B cell (primary cell): ENCODE data around the gene TATDN2. TPM values are rescaled to one million over a fixed set of nuclear protein-coding genes. Genes with fewer than 3 reads are reported as not detected.

Source experiments
- ATAC-seq: fragments of 200-7000 bp; cut with Tn5 transposase; one replicate; pipeline ENCODE4 v1.10.0; 2021; ENCODE audit warnings: low read depth, mild to moderate bottlenecking, moderate number of reproducible peaks, moderate library complexity
- CTCF ChIA-PET: fragments of 350-600 bp; sonication (Branson Sonifier 250); formaldehyde crosslinking; loops from one replicate; lab custom pipeline; 2021; ENCODE audit warnings: antibody characterized with exemption, inconsistent platforms; lab: Charles Lee
- POLR2A ChIA-PET: fragments of 350-600 bp; sonication (Branson Sonifier 250); formaldehyde crosslinking; loops from one replicate; lab custom pipeline; 2021; ENCODE audit warnings: antibody characterized with exemption; lab: Charles Lee
- DNase-seq: peaks from one replicate; pipeline ENCODE4 v3.0.0; 2013
- H2AFZ ChIP-seq: 2 replicates; pipeline ENCODE4 v1.6.1; 2012; ENCODE audit warnings: mild to moderate bottlenecking, low read depth, low read length; ENCODE audit not compliant: insufficient read depth, poor library complexity, severe bottlenecking
- H3K27ac ChIP-seq, 2 donors: 1 replicate in 1 of 2; 2 replicates in 1 of 2; pipeline ENCODE4 v1.5.1; 2012 to 2013; ENCODE audit warnings: low read length in 2 of 2, mild to moderate bottlenecking in 2 of 2, moderate library complexity in 1 of 2
- H3K27me3 ChIP-seq, 4 experiments: fragments of 200-600 bp in 1 of 4; sonication (generic) in 1 of 4; replicated peaks in 1 of 4; 1 replicate in 2 of 4; 2 replicates in 2 of 4; pipeline versions ENCODE4 v1.6.1 to v1.7.0; 2013 to 2016; ENCODE audit warnings: low read length in 3 of 4, mild to moderate bottlenecking in 2 of 4, mixed read lengths in 1 of 4, moderate library complexity in 1 of 4; ENCODE audit not compliant: insufficient read depth in 4 of 4, control insufficient read depth in 3 of 4; ENCODE audit errors: control extremely low read depth in 1 of 4
- H3K36me3 ChIP-seq, 2 experiments: replicated peaks in 1 of 2; 1 replicate in 1 of 2; 2 replicates in 1 of 2; pipeline versions ENCODE4 v1.6.1 to v1.7.1; 2013; ENCODE audit warnings: low read length in 1 of 2; ENCODE audit not compliant: insufficient read depth in 2 of 2, control insufficient read depth in 1 of 2; ENCODE audit errors: control extremely low read depth in 1 of 2, extremely low read depth in 1 of 2
- H3K4me1 ChIP-seq, 2 donors: fragments of 200-600 bp in 1 of 2; sonication (generic) in 1 of 2; 1 replicate in 1 of 2; 2 replicates in 1 of 2; pipeline versions ENCODE4 v1.5.1 to v1.6.1; 2013 to 2017; ENCODE audit warnings: low read length in 2 of 2; ENCODE audit not compliant: control insufficient read depth in 2 of 2, insufficient read depth in 2 of 2
- H3K4me2 ChIP-seq: replicated peaks from 2 replicates; pipeline ENCODE3; 2012; ENCODE audit warnings: mild to moderate bottlenecking, low read depth, low read length; ENCODE audit not compliant: poor library complexity, severe bottlenecking
- H3K4me3 ChIP-seq, 5 experiments: fragments of 200-600 bp in 1 of 5; sonication (generic) in 1 of 5; 1 replicate in 3 of 5; 2 replicates in 2 of 5; pipeline versions ENCODE4 v1.5.1 to v1.7.0; 2011 to 2016; ENCODE audit warnings: low read length in 4 of 5, mild to moderate bottlenecking in 4 of 5, low read depth in 2 of 5, control low read depth in 1 of 5, moderate library complexity in 1 of 5; ENCODE audit not compliant: insufficient read depth in 1 of 5; ENCODE audit errors: control extremely low read depth in 1 of 5, extremely low read depth in 1 of 5
- H3K79me2 ChIP-seq: fragments of 200-600 bp; sonication (generic); one replicate; pipeline ENCODE4 v1.6.0; 2016; ENCODE audit warnings: low read length; ENCODE audit not compliant: control insufficient read depth, insufficient read depth
- H3K9ac ChIP-seq: fragments of 200-600 bp; sonication (generic); 2 replicates; pipeline ENCODE4 v1.6.1; 2017; ENCODE audit warnings: mild to moderate bottlenecking, low read length, moderate library complexity
- H3K9me3 ChIP-seq, 3 donors: one replicate each; pipeline versions ENCODE4 v1.6.1 to v1.7.1; 2013; ENCODE audit warnings: low read length in 2 of 3; ENCODE audit not compliant: control insufficient read depth in 2 of 3, insufficient read depth in 1 of 3; ENCODE audit errors: control extremely low read depth in 1 of 3
- H4K20me1 ChIP-seq: 2 replicates; pipeline ENCODE4 v1.6.0; 2012; ENCODE audit warnings: mild to moderate bottlenecking, low read length; ENCODE audit not compliant: insufficient read depth, control insufficient read depth, poor library complexity, severe bottlenecking
- H3K27ac Mint-ChIP-seq: one replicate; pipeline ENCODE4 v1.8.0; 2021; ENCODE audit warnings: mixed read lengths
- H3K27me3 Mint-ChIP-seq: one replicate; pipeline ENCODE4 v1.8.0; 2021; ENCODE audit warnings: mixed read lengths
- H3K4me1 Mint-ChIP-seq: one replicate; pipeline ENCODE4 v1.8.0; 2021; ENCODE audit warnings: mixed read lengths
- H3K4me3 Mint-ChIP-seq: one replicate; pipeline ENCODE4 v1.8.0; 2021; ENCODE audit warnings: mixed read lengths
- H3K9me3 Mint-ChIP-seq: one replicate; pipeline ENCODE4 v1.8.0; 2022; ENCODE audit warnings: mixed read lengths; ENCODE audit not compliant: insufficient read depth
- EZH2 ChIP-seq: IDR thresholded peaks from 2 replicates; pipeline ENCODE4 v1.6.1; 2012; ENCODE audit warnings: borderline replicate concordance, low read depth, mild to moderate bottlenecking, moderate library complexity, low read length; ENCODE audit not compliant: insufficient read depth, poor library complexity, severe bottlenecking
- WGBS: methylation state at CpG from one replicate; pipeline ENCODE4 v1.1.5; 2013; ENCODE audit warnings: missing lambda C conversion rate; ENCODE audit not compliant: insufficient coverage; 5-methylcytosine and 5-hydroxymethylcytosine counted together
- intact Hi-C: fragments of 100-400 bp; cut with micrococcal nuclease; formaldehyde crosslinking; loops from one replicate; pipeline ENCODE4 v1.10.0; 2022
- polyA plus RNA-seq: library from polyadenylated mRNA; depleted of rRNA; stranded (reverse); fragments of >200 nt; gene quantifications from 2 replicates; pipeline ENCODE4 v1.2.3, GENCODE V29; 2012
- total RNA-seq, 2 donors: library from RNA; stranded (reverse); fragments of 120-200 nt in 1 of 2; gene quantifications; 1 replicate in 1 of 2; 2 replicates in 1 of 2; pipeline versions ENCODE4 v1.2.3 to v1.2.4, GENCODE V29; 2013 to 2022
- TF ChIP-seq, protein P1 (sequence below): fragments of 200-600 bp; IDR thresholded peaks from one replicate; pipeline ENCODE4 v1.8.0; 2022; ENCODE audit warnings: antibody characterized with exemption, mild to moderate bottlenecking

The TATDN2 gene
- total and polyA plus RNA-seq, 2 donors (not counting 1 experiment from before 2014, with no cell fraction given), result 24.7 to 62.9 TPM

GRCh38 chr3:10198761-10199649, 49.3 kb upstream of the TATDN2 start:
- intact Hi-C loops, result loop anchor here (2.0 kb wide), 2 partner anchors 14 to 18 kb away; no protein-coding TSS in a partner anchor
- Mint-ChIP-seq H3K27ac (peak overlapping the region; percentile 97), H3K9me3 (no peaks in the 10 kb centered on the region), H3K27me3 (no peaks in the 10 kb centered on the region), H3K4me1 (peaks cover 67% of the 10 kb centered on the region), H3K4me3 (peak overlapping the region; percentile 82)
- CTCF ChIA-PET, result interaction anchor here (0.7 to 4.2 kb wide), 8 partner anchors 12 to 165 kb away, joined by 3 to 29 read pairs (median 5); partner anchors contain the start of genes GHRL and IRAK2
- POLR2A ChIA-PET, result interaction anchor here (0.6 to 3.1 kb wide), 9 partner anchors 9 to 507 kb away, joined by 3 to 16 read pairs (median 7); partner anchors contain the start of genes TATDN2 and VHL
- Histone ChIP-seq H3K9ac (peak overlapping the region; percentile 53), H3K36me3 (peaks cover 0 to 16% of the 10 kb centered on the region in 2 experiments), H3K4me2 (peak overlapping the region; percentile 68), H3K4me3 (peak overlapping the region in 2 of 5 experiments; percentile 9 to 40), H2AFZ (no peak overlapping the region), H3K79me2 (peaks cover 43% of the 10 kb centered on the region), H3K4me1 (peaks cover 76 to 80% of the 10 kb centered on the region in 2 donors), H3K27me3 (no peaks in the 10 kb centered on the region), H3K27ac (peak overlapping the region; percentile 96 to 97), H3K9me3 (no peaks in the 10 kb centered on the region), H4K20me1 (no peaks in the 10 kb centered on the region)
- ATAC-seq (peak; percentile 63), DNase-seq (peak; percentile 94)
- WGBS, result 36% methylated on average over 10 of the region's 12 CpGs
- TF ChIP-seq, protein P1, sequence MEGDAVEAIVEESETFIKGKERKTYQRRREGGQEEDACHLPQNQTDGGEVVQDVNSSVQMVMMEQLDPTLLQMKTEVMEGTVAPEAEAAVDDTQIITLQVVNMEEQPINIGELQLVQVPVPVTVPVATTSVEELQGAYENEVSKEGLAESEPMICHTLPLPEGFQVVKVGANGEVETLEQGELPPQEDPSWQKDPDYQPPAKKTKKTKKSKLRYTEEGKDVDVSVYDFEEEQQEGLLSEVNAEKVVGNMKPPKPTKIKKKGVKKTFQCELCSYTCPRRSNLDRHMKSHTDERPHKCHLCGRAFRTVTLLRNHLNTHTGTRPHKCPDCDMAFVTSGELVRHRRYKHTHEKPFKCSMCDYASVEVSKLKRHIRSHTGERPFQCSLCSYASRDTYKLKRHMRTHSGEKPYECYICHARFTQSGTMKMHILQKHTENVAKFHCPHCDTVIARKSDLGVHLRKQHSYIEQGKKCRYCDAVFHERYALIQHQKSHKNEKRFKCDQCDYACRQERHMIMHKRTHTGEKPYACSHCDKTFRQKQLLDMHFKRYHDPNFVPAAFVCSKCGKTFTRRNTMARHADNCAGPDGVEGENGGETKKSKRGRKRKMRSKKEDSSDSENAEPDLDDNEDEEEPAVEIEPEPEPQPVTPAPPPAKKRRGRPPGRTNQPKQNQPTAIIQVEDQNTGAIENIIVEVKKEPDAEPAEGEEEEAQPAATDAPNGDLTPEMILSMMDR, result no peak

- Histone ChIP-seq H4K20me1 (no peaks in the 10 kb centered on the region), H3K4me2 (no peak overlapping the region), H3K27ac (no peak overlapping the region), H3K4me1 (peaks cover 19 to 20% of the 10 kb centered on the region in 2 donors), H3K9me3 (no peaks in the 10 kb centered on the region), H2AFZ (no peak overlapping the region), H3K27me3 (no peaks in the 10 kb centered on the region), H3K36me3 (peaks cover 0 to 28% of the 10 kb centered on the region in 2 experiments), H3K9ac (no peak overlapping the region), H3K4me3 (no peak overlapping the region), H3K79me2 (peaks cover 27% of the 10 kb centered on the region)
- no CpG with 5 or more reads among the region's 2 CpGs for WGBS
- DNase-seq, result no peak
- H3K4me3 Mint-ChIP-seq, result no peak overlapping the region
- ATAC-seq, result no peak
- TF ChIP-seq, protein P1, result no peak
- no peak for TF ChIP-seq EZH2
- no peaks in the 10 kb centered on the region for H3K9me3 Mint-ChIP-seq
- H3K4me1 Mint-ChIP-seq, result peaks cover 16% of the 10 kb centered on the region
- no peaks in the 10 kb centered on the region for H3K27me3 Mint-ChIP-seq
- POLR2A ChIA-PET, result interaction anchor here (0.6 to 0.8 kb wide), 3 partner anchors 8 to 271 kb away, joined by 3 read pairs; no protein-coding TSS in a partner anchor
- intact Hi-C loops, result no loop called here
- no peak overlapping the region for H3K27ac Mint-ChIP-seq
- CTCF ChIA-PET, result interaction anchor here (1.0 kb wide), 1 partner anchor 9 kb away, joined by 3 read pairs; no protein-coding TSS in a partner anchor
These were observed 43.3 kb upstream of the TATDN2 start for GRCh38 chr3:10204921-10205320.
